Gastrocnemius medialis (tissue), 4 donors: ENCODE data around the gene PRAMEF11. TPM values are rescaled to one million over a fixed set of nuclear protein-coding genes. Genes with fewer than 3 reads are reported as not detected.
"Not testable (repeated sequence)": the region's sequence is repeated elsewhere in the genome, so short reads cannot be mapped to it uniquely, and the experiment has no call there.

Experiments
- ATAC-seq, 2 donors: fragments of 150-250 bp; one replicate each; pipeline ENCODE4 v1.9.1; 2016
- DNase-seq, 2 donors: peaks; one replicate each; pipeline ENCODE4 v3.0.0-alpha.2; 2019
- H3K27ac ChIP-seq, 4 donors: fragments of 200-600 bp; sonication (generic); 1 replicate in 1 of 4; 2 replicates in 3 of 4; pipeline ENCODE4 v1.5.1; 2016 to 2018; ENCODE audit warnings: mild to moderate bottlenecking in 2 of 4, moderate library complexity in 1 of 4
- H3K27me3 ChIP-seq, 3 donors: fragments of 200-600 bp; sonication (generic) in 2 of 3; 1 replicate in 1 of 3; 2 replicates in 2 of 3; pipeline versions ENCODE4 v1.5.1 to v1.6.0; 2016 to 2019; ENCODE audit warnings: mild to moderate bottlenecking in 1 of 3, moderate library complexity in 1 of 3
- H3K36me3 ChIP-seq, 2 donors: fragments of 200-600 bp; sonication (generic) in 1 of 2; one replicate each; pipeline ENCODE4 v1.5.1; 2017 to 2018
- H3K4me1 ChIP-seq, 2 donors: fragments of 200-600 bp; sonication (generic) in 1 of 2; one replicate each; pipeline ENCODE4 v1.5.1; 2016 to 2017; ENCODE audit warnings: mild to moderate bottlenecking in 2 of 2
- H3K4me3 ChIP-seq, 4 donors: fragments of 200-600 bp; sonication (generic) in 3 of 4; 1 replicate in 1 of 4; 2 replicates in 3 of 4; pipeline ENCODE4 v1.5.1; 2016 to 2019; ENCODE audit warnings: mild to moderate bottlenecking in 2 of 4
- H3K9me3 ChIP-seq, 3 donors: fragments of 200-600 bp; sonication (generic) in 2 of 3; 1 replicate in 1 of 3; 2 replicates in 2 of 3; pipeline ENCODE4 v1.5.1; 2016 to 2019
- POLR2A ChIP-seq, 2 donors: fragments of 450-650 bp; IDR thresholded peaks; one replicate each; pipeline ENCODE4 v1.6.1; 2017; ENCODE audit warnings: antibody characterized with exemption in 2 of 2, mild to moderate bottlenecking in 2 of 2, moderate library complexity in 2 of 2
- in situ Hi-C, 4 donors: fragments of 200-750 bp; cut with MboI; loops; one replicate each; pipeline versions ENCODE4 v1.15.0 to v1.8.0; 2017; ENCODE audit warnings: low sequenced_read_pairs in 4 of 4
- intact Hi-C: fragments of 100-400 bp; cut with DNase I; formaldehyde crosslinking; loops from one replicate; pipeline ENCODE4 v1.15.1; 2023; ENCODE audit warnings: low total_unique reads
- total RNA-seq, 4 donors: library from RNA; depleted of rRNA; stranded (reverse); fragments of >200 nt; gene quantifications; one replicate each; pipeline versions ENCODE4 v1.1.0 to v1.2.3, GENCODE V29; 2016
- TF ChIP-seq, protein P1 (sequence below), 5 experiments: fragments of 450-650 bp in 3 of 5; fragments of 200-600 bp in 2 of 5; sonication (generic) in 2 of 5; IDR thresholded peaks in 4 of 5; conservative IDR thresholded peaks in 1 of 5; 1 replicate in 4 of 5; 2 replicates in 1 of 5; pipeline ENCODE4 v1.5.1; 2016 to 2019; ENCODE audit warnings: antibody characterized with exemption in 5 of 5, mild to moderate bottlenecking in 3 of 5, moderate library complexity in 3 of 5

The PRAMEF11 gene
- total RNA-seq, result not detected

DNA sequence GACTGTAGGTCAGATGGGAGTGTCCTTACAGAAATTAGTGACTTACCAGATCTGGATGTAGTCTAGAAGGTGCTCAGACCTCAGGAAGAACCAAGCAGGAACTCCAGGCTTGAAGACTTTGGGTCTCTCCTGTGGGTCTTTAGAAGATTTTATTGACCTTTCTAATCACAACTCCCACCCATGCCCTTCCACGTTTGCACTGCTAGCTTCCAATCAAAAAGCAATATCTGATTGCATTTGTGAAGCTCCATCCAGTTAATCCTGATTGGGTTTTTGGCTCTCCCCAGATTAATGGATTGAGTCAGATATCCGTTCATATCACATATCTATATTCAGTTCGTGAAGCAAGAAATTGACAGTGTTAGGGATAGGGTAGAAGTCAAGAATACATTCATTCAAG, at the start of gene PRAMEF11:
PRAMEF11 (minus strand) TSS at position 101 of the 400 bp plus-strand sequence. CDS start 2,621 bp downstream, outside the sequence.
- H3K36me3 ChIP-seq, H3K27me3 ChIP-seq, DNase-seq, in situ Hi-C loops, H3K4me1 ChIP-seq, ATAC-seq, H3K9me3 ChIP-seq, intact Hi-C loops, H3K4me3 ChIP-seq, H3K27ac ChIP-seq: not testable (repeated sequence)

DNA sequence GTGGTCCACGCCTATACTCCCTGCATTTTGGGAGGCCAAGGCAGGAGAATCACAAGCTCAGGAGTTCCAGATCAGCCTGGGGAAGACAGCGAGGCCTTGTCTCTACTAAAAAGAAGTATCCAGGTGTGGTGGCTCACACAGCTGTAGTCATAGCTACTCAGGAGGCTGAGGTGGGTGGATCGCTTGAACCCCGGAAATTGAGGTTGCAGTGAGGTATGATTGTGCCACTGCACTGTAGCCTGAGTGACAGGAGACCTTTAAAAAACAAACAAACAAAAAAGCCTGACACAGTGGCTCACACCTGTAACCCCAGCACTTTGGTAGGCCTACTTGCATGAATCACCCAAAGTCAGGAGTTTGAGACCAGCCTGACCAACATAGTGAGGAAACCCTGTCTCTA, 47.2 kb upstream of the PRAMEF11 start:
- H3K36me3 ChIP-seq, H3K27ac ChIP-seq, ATAC-seq, H3K4me1 ChIP-seq, H3K4me3 ChIP-seq, DNase-seq, H3K9me3 ChIP-seq, H3K27me3 ChIP-seq, in situ Hi-C loops, intact Hi-C loops: not testable (repeated sequence)

DNA sequence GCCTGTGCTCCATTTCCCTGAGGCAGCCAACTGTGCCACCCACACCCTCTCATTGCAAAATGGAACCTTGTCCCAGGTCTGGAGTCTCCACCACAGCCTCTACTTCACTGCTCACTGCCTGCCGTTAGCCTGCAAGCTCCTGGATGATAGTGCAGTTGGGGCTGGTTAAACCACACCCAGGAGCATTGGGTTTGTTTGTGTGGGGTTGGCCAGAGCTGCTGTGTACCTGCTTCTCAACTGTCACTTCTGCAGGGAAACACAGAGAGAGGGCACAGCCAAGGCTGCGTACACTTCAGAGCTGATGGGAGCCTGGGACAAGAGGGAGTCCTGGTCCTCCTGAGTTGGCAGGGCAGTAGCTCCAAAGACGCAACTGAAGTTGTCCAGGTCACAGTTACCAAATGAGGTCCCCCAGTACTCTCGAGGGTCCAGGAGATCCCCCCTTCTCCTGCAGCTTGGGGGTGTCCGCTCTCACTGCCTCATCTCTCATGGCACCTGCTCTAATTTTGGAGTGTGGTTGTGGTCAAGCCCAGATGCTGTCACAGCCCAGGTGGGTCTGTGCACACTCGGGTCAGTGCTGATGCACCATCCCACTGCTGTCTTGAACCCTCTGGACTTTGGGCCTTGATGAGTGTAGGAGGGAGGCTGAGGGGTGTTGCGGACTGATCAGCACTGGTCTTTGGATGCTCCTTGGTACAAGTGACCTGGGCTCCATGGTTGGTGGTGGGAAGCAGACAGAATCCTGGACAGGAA, 32.1 kb upstream of the PRAMEF11 start:
- H3K36me3 ChIP-seq, ATAC-seq, H3K27ac ChIP-seq, H3K27me3 ChIP-seq, H3K4me3 ChIP-seq, intact Hi-C loops, H3K4me1 ChIP-seq, in situ Hi-C loops, H3K9me3 ChIP-seq, DNase-seq: not testable (repeated sequence)

DNA sequence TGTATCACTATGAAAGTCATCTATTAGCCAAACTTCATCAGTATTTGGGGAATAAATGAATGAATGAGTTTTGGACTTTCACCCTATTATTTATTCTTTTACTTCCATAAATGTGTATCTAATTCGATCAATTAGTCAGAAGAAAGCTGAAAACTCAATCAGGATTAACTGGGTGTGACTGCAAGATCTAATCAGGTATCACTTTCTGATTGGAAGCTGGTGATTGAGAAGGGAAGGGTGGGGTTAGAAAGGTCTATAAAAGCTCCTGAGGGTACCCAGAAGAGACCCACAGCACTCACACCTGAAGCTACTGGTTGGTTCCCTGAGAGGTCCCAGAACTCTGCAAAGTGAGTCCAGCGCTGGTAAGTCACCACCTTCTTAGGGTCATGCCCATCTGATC, 25.6 kb upstream of the PRAMEF11 start, which contains the start of gene PRAMEF2:
PRAMEF2 (plus strand) TSS at position 301 of the 400 bp plus-strand sequence. CDS start 1,924 bp downstream, outside the sequence.
- H3K9me3 ChIP-seq, H3K27me3 ChIP-seq, H3K36me3 ChIP-seq, ATAC-seq, H3K4me3 ChIP-seq, DNase-seq, intact Hi-C loops, H3K27ac ChIP-seq, in situ Hi-C loops, H3K4me1 ChIP-seq: not testable (repeated sequence)

DNA sequence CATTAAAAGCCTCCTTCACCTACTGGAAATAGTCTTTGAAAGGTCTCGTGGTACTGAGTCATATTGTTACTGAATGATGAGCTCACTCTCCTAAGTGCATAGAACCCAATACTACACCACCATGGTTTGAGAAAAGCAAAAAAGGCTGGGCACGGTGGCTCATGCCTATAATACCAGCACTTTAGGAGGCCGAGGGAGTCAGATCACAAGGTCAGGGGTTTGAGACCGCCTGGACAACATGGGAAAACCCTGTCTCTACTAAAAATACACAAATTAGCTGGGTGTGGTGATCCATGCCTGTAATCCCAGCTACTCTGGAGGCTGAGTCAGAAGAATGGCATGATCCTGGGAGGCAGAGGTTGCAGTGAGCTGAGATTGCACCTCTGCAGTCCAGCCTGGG, 20.6 kb upstream of the PRAMEF11 start:
- ATAC-seq (no peak), DNase-seq (no peak)
- intact Hi-C loops, result no loop called here

DNA sequence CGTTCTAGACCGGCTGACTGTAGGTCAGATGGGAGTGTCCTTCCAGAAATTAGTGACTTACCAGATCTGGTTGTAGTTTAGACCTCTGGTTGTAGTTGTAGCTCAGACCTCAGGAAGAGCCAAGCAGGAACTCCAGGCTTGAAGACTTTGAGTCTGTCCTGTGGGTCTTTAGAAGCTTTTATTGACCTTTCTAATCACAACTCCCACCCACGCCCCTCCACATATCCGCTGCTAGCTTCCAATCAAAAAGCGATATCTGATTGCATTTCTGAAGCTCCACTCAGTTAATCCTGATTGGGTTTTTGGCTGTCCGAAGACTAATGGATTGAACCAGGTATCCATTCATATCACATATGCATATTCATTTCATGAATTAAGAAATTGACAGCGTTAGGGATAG, 17.4 kb upstream of the PRAMEF11 start, which contains the start of gene HNRNPCL1:
HNRNPCL1 (minus strand) TSS at position 101 of the 400 bp plus-strand sequence. CDS start 431 bp downstream, outside the sequence.
- H3K27ac ChIP-seq, H3K27me3 ChIP-seq, H3K4me1 ChIP-seq, in situ Hi-C loops, DNase-seq, ATAC-seq, intact Hi-C loops, H3K36me3 ChIP-seq, H3K4me3 ChIP-seq, H3K9me3 ChIP-seq: not testable (repeated sequence)

More for the DNA sequence above, 20.6 kb upstream of the PRAMEF11 start:
- Histone ChIP-seq H3K36me3 (no peaks in the 10 kb centered on the region), H3K27me3 (no peaks in the 10 kb centered on the region), H3K9me3 (no peaks in the 10 kb centered on the region), H3K4me1 (no peaks in the 10 kb centered on the region), H3K27ac (no peak overlapping the region), H3K4me3 (no peak overlapping the region)
- in situ Hi-C loops, result no loop called here
- TF ChIP-seq, protein P1, sequence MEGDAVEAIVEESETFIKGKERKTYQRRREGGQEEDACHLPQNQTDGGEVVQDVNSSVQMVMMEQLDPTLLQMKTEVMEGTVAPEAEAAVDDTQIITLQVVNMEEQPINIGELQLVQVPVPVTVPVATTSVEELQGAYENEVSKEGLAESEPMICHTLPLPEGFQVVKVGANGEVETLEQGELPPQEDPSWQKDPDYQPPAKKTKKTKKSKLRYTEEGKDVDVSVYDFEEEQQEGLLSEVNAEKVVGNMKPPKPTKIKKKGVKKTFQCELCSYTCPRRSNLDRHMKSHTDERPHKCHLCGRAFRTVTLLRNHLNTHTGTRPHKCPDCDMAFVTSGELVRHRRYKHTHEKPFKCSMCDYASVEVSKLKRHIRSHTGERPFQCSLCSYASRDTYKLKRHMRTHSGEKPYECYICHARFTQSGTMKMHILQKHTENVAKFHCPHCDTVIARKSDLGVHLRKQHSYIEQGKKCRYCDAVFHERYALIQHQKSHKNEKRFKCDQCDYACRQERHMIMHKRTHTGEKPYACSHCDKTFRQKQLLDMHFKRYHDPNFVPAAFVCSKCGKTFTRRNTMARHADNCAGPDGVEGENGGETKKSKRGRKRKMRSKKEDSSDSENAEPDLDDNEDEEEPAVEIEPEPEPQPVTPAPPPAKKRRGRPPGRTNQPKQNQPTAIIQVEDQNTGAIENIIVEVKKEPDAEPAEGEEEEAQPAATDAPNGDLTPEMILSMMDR (IDR thresholded peaks at IDR 0.05 in 4 of 5, conservative IDR thresholded peaks at IDR 0.05 in 1 of 5), result no peak
- TF ChIP-seq POLR2A (IDR thresholded peaks at IDR 0.05), result no peak

DNA sequence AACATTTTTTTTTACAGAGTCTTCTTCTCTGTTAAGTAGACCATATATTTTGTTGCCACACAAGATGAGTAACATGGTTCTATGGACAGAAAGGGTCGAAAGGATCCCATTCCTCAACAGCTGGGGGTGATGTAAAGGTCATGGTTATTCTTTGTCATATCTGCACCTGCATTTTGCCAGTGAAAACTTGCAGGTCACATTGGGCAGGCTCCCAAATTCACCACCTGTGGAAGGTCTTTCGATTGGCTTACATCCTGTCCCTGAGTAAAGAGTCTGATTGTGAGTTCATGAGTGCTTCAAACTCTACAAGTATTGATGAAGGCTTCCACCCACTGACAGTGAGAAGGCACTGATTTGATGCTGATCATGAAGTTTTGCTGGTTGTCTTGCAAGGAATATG, 2.0 kb upstream of the PRAMEF11 start:
- H3K4me1 ChIP-seq, H3K4me3 ChIP-seq, intact Hi-C loops, ATAC-seq, DNase-seq, H3K27me3 ChIP-seq, H3K36me3 ChIP-seq, H3K9me3 ChIP-seq, in situ Hi-C loops, H3K27ac ChIP-seq: not testable (repeated sequence)

DNA sequence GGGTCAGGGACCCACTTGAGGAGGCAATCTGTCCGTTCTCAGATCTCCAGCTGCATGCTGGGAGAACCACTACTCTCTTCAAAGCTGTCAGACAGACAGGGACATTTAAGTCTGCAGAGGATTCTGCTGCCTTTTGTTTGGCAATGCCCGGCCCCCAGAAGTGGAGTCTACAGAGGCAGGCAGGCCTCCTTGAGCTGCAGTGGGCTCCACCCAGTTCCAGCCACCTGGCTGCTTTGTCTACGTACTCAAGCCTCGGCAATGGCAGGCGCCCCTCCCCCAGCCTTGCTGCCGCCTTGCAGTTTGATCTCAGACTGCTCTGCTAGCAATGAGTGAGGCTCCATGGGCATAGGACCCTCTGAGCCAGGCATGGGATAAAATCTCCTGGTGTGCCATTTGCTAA, 12.1 kb downstream of the PRAMEF11 start:
- in situ Hi-C loops, H3K4me3 ChIP-seq, ATAC-seq, H3K36me3 ChIP-seq, H3K9me3 ChIP-seq, DNase-seq, H3K27ac ChIP-seq, H3K27me3 ChIP-seq, H3K4me1 ChIP-seq, intact Hi-C loops: not testable (repeated sequence)
